RWPE1 (cell line): Measurements from ENCODE around the gene SLC17A2.

ENCODE experiments used
- CTCF ChIA-PET: fragments of 350-600 bp; sonication (Branson Sonifier 250); formaldehyde crosslinking; extraction: SDS; loops from one replicate; lab custom pipeline; 2021; lab: Yijun Ruan, JAX
- POLR2A ChIA-PET: fragments of 400-600 bp; formaldehyde crosslinking; extraction: SDS; loops from one replicate; lab custom pipeline; 2020; ENCODE audit warnings: antibody characterized with exemption; ENCODE audit not compliant: low non-redundant PET; lab: Yijun Ruan, JAX
- DNase-seq: peaks from one replicate; pipeline ENCODE4 v3.0.0; 2012; ENCODE audit warnings: low spot score
- H3K27ac ChIP-seq: fragments of 450-650 bp; 2 replicates; pipeline ENCODE4 v1.5.1; 2017
- TF ChIP-seq, protein P1 (sequence below): fragments of 450-650 bp; conservative IDR thresholded peaks from 2 replicates; pipeline ENCODE4 v1.5.1; 2017; ENCODE audit warnings: low read depth, mild to moderate bottlenecking

The SLC17A2 gene

DNA sequence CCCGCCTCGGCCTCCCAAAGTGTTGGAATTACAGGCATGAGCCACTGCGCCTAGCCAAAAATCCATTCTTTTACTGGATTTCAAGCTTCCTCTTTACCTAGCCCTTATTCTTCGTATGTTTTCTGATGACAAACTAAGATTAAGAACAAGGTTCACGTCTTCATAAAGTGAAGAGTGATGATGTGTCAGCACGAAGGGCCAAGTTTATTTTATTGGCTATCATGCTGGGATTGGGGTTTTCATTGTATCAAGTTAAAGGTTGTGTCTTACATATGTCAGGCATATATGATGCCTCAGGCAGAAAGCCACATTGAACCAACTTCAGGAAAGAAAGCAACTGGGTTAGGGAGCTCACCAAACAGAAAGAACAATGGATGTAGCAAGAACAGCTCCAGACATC, 36.7 kb downstream of the SLC17A2 start:
- ChIA-PET POLR2A (no interaction called here), CTCF (no interaction called here)
- TF ChIP-seq, protein P1, sequence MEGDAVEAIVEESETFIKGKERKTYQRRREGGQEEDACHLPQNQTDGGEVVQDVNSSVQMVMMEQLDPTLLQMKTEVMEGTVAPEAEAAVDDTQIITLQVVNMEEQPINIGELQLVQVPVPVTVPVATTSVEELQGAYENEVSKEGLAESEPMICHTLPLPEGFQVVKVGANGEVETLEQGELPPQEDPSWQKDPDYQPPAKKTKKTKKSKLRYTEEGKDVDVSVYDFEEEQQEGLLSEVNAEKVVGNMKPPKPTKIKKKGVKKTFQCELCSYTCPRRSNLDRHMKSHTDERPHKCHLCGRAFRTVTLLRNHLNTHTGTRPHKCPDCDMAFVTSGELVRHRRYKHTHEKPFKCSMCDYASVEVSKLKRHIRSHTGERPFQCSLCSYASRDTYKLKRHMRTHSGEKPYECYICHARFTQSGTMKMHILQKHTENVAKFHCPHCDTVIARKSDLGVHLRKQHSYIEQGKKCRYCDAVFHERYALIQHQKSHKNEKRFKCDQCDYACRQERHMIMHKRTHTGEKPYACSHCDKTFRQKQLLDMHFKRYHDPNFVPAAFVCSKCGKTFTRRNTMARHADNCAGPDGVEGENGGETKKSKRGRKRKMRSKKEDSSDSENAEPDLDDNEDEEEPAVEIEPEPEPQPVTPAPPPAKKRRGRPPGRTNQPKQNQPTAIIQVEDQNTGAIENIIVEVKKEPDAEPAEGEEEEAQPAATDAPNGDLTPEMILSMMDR = no peak
- no peak overlapping the region for H3K27ac ChIP-seq
- DNase-seq = no peak

DNA sequence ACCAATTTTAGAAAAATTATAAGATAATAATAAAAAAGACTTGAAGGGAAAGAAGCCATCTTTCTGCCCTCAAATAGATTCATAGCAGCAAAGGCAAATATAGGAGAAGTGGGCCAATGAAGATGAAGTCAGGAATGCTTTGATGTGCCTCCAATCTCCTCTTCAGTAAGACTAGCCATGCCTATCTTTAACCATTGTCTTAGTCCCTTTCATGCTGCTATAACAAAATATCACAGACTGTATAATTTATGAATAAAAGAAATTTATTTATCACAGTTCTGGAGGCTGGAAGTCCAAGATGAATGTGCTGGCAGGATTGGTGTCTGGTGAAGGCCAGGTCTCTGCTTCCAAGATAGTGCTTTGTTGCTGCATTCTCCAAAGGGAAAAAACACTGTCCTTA, 37.6 kb downstream of the SLC17A2 start:
- ChIA-PET CTCF (interaction anchor here (0.6 kb wide), 2 partner anchors 7 to 118 kb away, joined by 3 to 4 read pairs; no protein-coding TSS in a partner anchor), POLR2A (no interaction called here)
- TF ChIP-seq, protein P1 = no peak
- H3K27ac ChIP-seq = no peak overlapping the region
- DNase-seq = no peak

DNA sequence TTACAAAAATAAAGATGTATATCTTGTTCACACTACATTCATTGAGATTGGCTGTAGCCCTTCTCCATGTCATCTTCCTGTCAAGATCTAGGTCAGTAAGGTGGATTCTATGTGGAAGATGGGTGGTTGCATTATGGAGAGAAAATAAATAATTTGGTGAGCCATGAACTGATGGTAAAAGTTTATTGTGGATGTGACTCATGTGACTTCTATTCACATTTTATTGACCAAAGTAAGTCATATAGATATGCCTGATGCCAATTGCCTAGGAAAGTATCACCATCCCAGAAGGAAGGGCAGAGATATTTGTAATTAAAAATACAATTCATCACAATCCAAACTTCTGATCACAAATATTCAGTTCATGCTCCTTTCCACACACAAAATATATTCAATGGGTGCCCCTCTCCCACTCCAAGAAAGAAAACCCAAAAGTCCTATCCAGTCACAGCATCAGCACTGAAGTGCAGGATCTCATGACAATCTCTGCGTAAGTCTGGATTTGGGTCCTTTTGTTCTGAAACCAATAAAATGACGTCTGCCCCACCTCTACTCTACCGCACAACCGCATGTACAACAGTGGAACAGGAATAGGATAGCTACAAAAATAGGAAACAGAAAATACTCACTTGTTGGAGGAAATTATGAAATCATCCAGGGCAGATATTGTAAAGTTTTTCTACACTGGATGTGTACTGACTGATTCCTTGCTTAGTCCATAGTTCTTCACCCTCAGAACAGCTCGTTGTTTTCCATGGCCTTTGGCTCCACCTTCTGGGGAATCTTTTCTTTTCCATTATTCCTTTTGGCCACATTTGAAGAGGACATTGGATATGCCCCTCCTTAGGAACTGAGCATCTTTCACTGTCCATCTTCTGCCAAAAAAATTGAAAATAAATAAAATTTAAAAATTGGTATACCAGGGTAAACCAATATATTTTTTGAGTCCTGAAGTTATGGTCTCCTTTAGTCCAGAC, 40.3 kb downstream of the SLC17A2 start:
- no peak overlapping the region for H3K27ac ChIP-seq
- CTCF ChIA-PET = interaction anchor here (0.5 to 0.9 kb wide), 9 partner anchors 9 to 862 kb away, joined by 3 to 7 read pairs (median 4); no protein-coding TSS in a partner anchor
- TF ChIP-seq, protein P1 = peak; percentile 46
- POLR2A ChIA-PET = no interaction called here
- peak; percentile 30 for DNase-seq

DNA sequence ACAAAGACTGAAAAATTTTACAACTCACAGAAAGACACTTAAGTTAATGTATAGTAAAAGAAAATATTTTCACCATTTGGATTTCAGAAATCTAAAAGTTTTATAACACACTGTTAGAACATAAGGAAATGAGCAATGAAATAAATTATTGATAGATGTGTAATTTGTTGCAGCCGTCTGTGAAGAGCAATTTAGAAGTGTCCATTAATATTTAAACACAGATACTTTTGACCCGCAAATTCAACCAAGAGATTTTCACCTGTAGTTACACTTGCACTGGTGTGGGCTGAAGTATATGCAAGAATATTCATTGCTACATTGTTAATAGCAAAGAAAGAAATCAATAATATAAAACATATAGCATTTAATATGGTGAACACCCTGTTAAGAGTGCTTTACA, 41.9 kb downstream of the SLC17A2 start:
- POLR2A ChIA-PET = no interaction called here
- H3K27ac ChIP-seq = no peak overlapping the region
- CTCF ChIA-PET = interaction anchor here (1.1 kb wide), 1 partner anchor 168 kb away, joined by 3 read pairs; no protein-coding TSS in a partner anchor
- TF ChIP-seq, protein P1 = no peak
- DNase-seq = no peak

DNA sequence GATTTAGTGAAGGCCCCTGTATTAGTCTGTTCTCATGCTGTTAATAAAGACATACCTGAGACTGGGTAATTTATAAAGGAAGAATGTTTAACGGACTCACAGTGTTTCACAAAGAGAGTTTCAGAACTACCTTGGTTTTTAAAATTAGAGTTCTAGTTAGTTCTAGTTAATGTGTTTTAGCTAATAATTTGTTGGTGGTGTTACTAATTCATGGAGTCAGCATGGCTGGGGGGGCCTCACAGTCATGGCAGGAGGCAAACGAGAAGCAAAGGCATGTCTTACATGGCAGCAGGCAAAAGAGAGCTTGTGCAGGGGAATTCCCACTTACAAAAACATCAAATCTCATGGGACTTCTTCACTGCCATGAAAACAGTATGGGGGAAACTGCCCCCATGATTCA, 44.4 kb downstream of the SLC17A2 start:
- H3K27ac ChIP-seq = no peak overlapping the region
- POLR2A ChIA-PET = no interaction called here
- no peak for DNase-seq
- TF ChIP-seq, protein P1 = no peak
- CTCF ChIA-PET = no interaction called here

DNA sequence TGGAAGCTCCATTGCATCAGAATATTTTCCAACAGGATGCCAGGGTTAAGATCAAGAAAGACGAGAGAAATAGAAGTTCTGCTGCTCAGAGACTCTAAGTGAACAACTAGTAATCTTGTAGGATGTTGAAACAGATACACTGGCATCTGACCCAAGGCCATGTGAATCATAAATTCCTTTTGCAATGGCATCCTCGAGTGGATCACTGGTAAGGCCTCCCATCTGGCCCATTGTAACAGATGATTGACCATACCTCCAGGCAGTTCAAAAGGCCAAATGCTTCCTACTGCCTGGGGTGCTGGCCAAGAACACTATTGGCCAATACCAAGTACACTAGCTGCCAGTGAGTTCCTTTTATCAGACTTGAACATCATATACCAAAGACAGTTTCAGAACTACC, 46.5 kb downstream of the SLC17A2 start:
- ChIA-PET CTCF (interaction anchor here (0.5 kb wide), 1 partner anchor 147 kb away, joined by 3 read pairs; no protein-coding TSS in a partner anchor), POLR2A (no interaction called here)
- peak; percentile 63 for DNase-seq
- H3K27ac ChIP-seq = no peak overlapping the region
- TF ChIP-seq, protein P1 = no peak
